Keratinocyte (primary cell): ENCODE results near the gene SCGB1A1.

Source experiments
- CTCF ChIP-seq, 3 experiments: IDR thresholded peaks in 1 of 3; conservative IDR thresholded peaks in 1 of 3; optimal IDR thresholded peaks in 1 of 3; 2 replicates in 2 of 3; 3 replicates in 1 of 3; pipeline versions ENCODE3 to v1.5.1; 2011; ENCODE audit warnings: low read length in 3 of 3, mild to moderate bottlenecking in 3 of 3, moderate library complexity in 2 of 3, control low read depth in 1 of 3, inconsistent platforms in 1 of 3; ENCODE audit not compliant: insufficient read depth in 2 of 3; ENCODE audit errors: extremely low read depth in 1 of 3
- EZH2 ChIP-seq: IDR thresholded peaks from one replicate; pipeline ENCODE4 v1.6.1; 2012; ENCODE audit warnings: inconsistent platforms, mild to moderate bottlenecking, low read length, moderate library complexity

- no peak for TF ChIP-seq CTCF (optimal IDR thresholded peaks at IDR 0.05 in 1 of 3, IDR thresholded peaks at IDR 0.05 in 1 of 3, conservative IDR thresholded peaks at IDR 0.05 in 1 of 3; ENCODE audit: extremely low read depth in 1 of 3, insufficient read depth in 2 of 3, low read length in 3 of 3)
- no peak for TF ChIP-seq EZH2
Measured at GRCh38 chr11:62452839-62453468, 34.1 kb downstream of the SCGB1A1 start.
